GM21786 (cell line): ENCODE measurements around the gene BRD4.

Experiments used
- ATAC-seq: cut with Tn5 transposase; IDR thresholded peaks from one replicate; pipeline ENCODE4 v1.9.1; 2021; ENCODE audit not compliant: unreplicated experiment

Gene BRD4

GRCh38 chr19:15291548-15292021, 40.8 kb downstream of the BRD4 start:
- no peak for ATAC-seq

GRCh38 chr19:15291089-15291488, 41.2 kb downstream of the BRD4 start:
- ATAC-seq, result no peak

GRCh38 chr19:15290166-15290565, 42.2 kb downstream of the BRD4 start:
- ATAC-seq, result no peak

- ATAC-seq, result no peak
These were observed 42.7 kb downstream of the BRD4 start for GRCh38 chr19:15289673-15290072.

GRCh38 chr19:15288146-15288963, 44.0 kb downstream of the BRD4 start:
- ATAC-seq, result no peak

GRCh38 chr19:15287496-15287895, 44.8 kb downstream of the BRD4 start:
- no peak for ATAC-seq

- ATAC-seq, result no peak
These were observed 45.5 kb downstream of the BRD4 start for GRCh38 chr19:15286688-15287365.

- no peak for ATAC-seq
These were observed 46.3 kb downstream of the BRD4 start for GRCh38 chr19:15285896-15286591.

- ATAC-seq, result no peak
These were observed 47.4 kb downstream of the BRD4 start for GRCh38 chr19:15284896-15285295.

- ATAC-seq, result no peak
These were observed 48.2 kb downstream of the BRD4 start for GRCh38 chr19:15284091-15284490.

- ATAC-seq, result no peak
These were observed 49.0 kb downstream of the BRD4 start for GRCh38 chr19:15283141-15283883.

GRCh38 chr19:15282311-15282705, 50.0 kb downstream of the BRD4 start:
- ATAC-seq, result no peak

GRCh38 chr19:15280915-15281683, 51.2 kb downstream of the BRD4 start:
- ATAC-seq, result no peak

- ATAC-seq, result no peak
These were observed 52.2 kb downstream of the BRD4 start for GRCh38 chr19:15280048-15280725.

- ATAC-seq, result no peak
These were observed 52.9 kb downstream of the BRD4 start for GRCh38 chr19:15279326-15279904.

GRCh38 chr19:15276620-15277215, 55.6 kb downstream of the BRD4 start:
- ATAC-seq, result no peak

- ATAC-seq, result no peak
These were observed 57.9 kb downstream of the BRD4 start for GRCh38 chr19:15274477-15274876.

- no peak for ATAC-seq
These were observed 62.5 kb downstream of the BRD4 start for GRCh38 chr19:15269806-15270205.

GRCh38 chr19:15268928-15269253, 63.4 kb downstream of the BRD4 start:
- no peak for ATAC-seq
